Stimulated activated CD4-positive, alpha-beta T cell treated with anti-CD3 and anti-CD28 coated beads, TNF-alpha, amount 100 ng/mL, for 4 hours (primary cell): ENCODE measurements around the gene CACNA1F.

Source experiments
- DNase-seq, 3 experiments: peaks; one replicate each; pipeline ENCODE4 v3.0.0-alpha.2; 2020; ENCODE audit warnings: low read depth in 3 of 3

CACNA1F gene

DNA sequence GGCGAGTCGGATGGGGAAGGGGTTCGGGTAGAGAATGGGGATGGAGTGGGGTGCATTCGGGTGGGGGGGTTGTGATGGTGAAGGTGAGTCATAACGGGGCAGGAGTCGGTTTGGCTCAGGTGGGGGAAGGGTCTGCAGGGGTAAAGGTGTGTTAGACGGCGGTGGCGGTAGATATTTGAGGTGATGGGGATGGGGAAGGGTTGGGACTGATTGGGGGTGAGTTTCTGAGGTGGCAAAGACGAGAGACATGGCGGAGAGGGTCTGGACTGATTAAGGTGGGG is 33.9 kb downstream of the CACNA1F start:
- DNase-seq, result no peak

DNA sequence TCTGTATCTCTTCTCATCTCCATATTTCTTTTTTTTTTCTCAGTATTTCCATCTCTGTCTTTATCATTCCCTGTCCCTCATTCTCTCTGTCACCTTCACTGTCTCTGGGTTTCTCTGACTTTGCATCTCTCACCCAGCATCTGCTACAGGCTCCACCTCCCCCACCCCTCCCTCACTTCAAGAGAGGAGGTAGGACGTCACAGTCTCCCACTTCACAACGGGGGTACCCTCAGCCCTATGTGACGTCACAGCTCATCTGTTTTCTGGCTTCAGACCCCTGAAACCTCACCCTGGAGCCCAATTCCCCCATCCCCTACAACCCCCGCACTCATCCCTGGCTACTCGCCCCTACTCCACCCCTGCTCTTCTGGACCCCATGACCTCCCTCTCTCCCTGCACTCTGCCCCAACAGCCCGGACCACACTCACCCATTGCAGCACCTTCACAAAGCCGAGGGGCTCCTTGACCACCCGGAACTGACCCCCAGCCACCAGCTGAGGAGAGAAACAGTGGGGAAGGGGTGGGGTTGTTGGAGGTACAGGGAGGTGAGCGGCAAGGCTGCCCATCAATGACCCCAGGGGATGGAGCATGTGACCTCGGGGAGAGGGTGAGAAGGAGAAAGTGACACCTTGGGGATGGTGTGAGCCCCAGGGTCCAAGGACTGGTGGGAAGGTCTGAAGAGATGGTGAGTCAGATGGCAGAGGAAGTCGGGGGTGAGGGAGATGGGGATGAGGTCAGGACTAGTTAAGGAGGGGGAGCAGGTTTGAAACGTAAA is 34.4 kb downstream of the CACNA1F start:
- DNase-seq, result no peak

DNA sequence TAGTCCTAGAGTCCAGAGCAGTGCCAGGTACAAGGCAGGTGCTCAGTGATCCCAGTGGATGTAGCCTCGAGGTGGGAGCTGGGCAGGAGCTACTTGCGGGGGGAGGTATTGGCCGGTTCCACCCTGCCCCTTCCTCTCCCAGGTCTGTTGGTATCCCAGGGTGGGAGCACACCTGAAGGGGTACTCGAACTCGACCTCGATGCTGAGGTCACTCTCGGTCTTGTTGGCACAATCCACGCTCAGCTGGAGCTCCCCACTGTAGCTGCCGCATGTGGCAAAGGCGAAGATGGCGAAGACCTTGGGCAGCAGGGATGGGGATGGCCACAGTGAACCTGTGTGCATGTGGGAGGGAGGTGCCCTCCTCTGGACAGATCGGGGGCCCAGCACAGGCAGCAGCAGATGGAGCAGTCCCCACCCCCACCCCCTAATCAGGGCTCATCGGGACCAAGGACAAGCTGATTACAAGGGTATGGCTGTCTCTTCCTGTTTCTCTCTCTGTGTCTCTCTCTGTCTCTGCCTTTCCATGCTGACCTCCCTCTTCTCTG is 35.5 kb downstream of the CACNA1F start:
- no peak for DNase-seq

DNA sequence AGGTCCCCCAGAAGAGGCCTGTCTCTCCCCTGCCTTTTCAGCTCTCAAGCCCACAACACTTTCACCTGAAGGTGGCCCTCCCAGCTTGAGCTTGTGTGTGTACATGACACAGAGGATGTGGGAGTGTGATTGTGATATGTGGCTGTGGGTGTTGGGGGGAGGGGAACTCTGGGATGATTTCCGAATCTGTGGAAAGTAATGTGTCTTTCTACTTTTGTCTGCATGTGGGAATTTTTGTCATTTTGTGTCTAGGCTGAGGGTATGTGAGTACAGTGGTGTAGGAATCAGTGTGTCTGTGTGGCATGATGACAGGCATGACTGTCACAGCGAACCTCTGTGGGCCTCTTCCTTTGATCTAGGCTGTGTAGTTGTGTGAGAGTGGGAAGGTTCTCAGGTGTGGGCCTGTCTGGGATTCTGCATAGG is 39.6 kb downstream of the CACNA1F start:
- DNase-seq, result no peak

DNA sequence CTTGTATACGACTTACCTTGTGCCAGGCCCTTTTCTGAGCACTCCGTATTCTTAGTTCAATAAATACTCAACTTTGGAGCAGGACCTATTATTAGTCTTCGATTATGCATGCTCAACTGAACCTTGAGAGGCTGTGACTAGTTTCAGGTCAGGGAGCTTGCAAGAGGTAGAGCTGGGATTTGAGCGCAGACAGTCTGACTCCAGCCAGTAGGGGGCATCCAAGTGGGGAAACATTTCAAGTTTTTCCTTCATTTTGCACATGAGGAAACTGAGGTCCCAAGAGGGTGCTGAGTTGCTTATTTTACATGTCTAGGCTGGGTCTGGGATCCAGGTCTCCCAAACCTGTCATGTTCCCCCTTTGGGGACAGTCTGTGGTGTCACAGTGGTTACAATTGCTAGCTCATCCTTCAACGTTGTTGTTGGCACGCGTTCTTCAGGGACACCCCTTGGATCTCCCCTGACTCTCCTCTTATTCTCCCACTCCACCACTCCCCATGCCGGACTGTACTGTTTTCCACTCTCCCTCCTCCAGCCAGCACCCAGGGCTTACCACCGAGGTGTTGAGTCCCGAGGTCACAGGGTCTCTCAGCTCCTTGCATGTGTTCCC is 40.3 kb downstream of the CACNA1F start:
- no peak for DNase-seq

DNA sequence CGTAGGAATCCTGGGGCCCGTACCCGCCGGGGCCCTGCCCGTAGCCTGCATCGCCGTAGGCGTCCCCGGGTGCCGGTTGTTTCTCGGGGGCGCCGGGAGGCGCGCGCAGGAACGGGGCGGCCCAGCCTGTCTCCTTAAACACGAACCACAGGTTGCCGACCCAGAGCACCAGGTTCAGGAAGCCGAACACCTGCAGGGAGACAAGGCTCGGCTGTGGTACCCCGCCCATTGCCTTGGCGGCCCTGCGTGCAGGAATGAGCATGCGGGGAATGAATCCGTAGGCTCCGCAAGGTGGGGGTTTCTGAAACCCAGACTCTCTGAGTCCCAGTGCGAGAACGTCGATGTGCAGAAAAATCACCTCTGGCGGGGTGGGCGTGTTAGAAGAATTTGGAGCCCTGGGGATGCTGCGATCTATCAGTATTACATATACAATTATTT is 41.5 kb downstream of the CACNA1F start:
- DNase-seq, result no peak

DNA sequence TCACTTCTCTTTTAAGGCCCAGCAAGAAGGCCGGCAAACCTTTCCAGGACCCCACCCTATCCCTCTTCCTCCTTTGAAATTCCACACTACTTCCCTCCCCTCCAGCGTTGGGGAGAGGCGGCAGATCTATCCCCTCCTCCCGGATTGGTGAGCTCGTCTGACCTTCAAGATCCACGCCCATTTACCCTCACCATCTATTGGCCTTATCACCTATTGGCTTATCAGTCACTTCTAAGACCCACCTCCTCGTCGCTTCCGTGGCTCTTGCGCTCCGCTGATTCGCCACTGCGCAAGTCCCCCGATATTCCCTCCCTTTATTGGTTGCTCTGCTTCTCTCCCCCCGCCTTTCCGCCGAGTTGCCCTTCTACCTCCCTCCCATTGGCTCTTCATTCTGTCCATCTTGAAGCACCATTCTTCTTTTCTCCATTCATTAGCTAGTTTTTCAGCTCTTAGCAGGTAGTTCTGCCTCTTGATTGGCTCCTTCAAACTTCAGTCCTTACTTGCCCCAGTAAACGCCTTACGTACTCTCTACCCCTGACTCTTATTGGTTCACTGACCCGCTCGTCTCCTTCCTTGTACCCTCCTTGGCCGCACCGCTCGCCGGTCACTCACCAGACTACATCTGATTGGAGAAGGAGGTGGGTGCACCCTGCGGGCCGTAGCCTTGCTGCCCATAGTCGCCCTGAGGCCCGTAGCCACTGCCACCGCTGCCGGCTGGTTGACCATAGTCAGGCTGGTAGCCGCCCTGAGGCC is 42.1 kb downstream of the CACNA1F start:
- peak in 2 of 3 experiments; percentile 65 to 71 for DNase-seq

DNA sequence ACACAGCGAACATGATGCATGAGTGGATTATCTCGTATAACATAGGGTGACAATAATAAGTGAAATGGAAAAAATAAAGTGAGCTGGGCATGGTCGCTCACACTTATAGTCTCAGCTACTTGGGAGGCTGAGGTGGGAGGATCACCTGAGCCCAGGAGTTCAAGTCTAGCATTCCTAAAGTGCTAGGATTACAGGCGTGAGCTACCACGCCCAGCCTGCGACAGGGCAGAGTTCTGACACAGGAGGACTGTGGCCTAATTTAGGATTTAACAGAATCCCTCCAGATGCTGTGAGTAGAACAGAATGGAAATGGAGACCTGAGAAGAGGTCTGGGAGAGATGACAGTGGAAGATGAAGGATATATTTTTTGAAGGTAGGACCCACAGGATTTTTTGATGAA is 43.5 kb downstream of the CACNA1F start:
- DNase-seq, result no peak

DNA sequence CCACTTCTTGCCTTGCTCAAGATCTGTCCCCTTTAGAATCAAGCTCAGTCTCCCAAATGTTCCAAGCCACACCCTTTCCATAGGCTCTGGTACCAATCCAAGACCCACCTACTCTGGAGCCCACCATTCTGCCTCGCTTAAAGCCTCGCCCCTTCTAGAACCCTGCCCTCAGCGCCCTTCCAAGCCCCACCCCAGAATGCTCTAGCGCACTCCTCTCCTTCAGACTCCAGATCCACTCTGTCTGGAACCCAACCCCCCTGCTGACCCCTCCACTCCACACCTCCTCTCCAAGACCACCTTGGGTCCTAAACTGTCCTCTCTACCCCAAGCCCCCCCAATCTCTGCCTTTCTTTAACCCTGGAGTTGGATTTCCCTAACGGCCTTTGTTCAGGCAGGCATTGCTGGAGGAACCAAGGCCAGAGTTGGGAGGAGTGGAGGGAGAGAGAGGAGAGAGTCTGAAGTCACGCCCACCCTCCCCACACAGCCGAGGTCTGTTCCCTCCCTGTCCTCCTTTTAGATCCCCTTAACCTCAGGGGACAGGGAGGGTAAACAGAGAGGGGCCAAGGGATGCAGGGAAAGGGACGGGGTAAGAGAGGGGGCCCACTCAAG is 44.6 kb downstream of the CACNA1F start:
- DNase-seq, result no peak

DNA sequence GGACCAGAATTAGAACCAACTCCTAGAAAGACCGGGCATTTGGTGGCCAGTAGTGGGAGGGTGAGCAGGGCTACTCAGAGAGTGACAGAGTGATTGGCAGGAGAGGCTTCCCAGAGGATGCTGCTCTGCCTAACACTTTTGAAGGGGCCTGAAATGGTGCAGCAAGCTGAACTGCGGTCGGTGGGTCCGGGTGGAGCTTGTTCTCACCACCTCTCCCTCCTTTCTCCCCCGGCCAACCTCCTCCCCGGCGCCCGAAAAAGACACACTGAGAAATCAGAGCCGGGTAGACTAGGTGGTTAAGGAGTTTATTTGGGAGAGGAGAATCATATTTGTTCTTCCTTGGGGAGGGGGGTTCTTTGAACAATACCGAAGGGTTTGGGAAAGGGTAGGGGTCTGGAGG is 45.6 kb downstream of the CACNA1F start:
- DNase-seq, result no peak

DNA sequence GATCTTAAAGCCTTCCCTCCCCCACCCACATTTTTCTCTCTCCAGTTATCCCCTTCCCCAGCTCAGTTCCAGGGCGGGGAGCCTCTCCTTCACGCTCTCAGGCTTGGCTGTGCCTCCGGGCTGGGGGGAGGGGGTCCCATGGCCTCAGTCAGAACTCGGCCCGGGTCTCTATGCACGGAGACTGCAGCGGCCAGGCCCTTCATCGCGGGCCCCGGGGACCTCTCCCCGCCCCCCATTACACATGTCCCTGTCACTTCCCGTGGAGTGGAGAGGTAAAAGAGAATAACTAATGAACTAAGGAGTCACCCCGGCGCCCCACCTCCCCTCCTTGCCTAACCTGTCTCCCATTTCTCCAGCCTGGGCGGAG is 46.1 kb downstream of the CACNA1F start:
- no peak for DNase-seq

DNA sequence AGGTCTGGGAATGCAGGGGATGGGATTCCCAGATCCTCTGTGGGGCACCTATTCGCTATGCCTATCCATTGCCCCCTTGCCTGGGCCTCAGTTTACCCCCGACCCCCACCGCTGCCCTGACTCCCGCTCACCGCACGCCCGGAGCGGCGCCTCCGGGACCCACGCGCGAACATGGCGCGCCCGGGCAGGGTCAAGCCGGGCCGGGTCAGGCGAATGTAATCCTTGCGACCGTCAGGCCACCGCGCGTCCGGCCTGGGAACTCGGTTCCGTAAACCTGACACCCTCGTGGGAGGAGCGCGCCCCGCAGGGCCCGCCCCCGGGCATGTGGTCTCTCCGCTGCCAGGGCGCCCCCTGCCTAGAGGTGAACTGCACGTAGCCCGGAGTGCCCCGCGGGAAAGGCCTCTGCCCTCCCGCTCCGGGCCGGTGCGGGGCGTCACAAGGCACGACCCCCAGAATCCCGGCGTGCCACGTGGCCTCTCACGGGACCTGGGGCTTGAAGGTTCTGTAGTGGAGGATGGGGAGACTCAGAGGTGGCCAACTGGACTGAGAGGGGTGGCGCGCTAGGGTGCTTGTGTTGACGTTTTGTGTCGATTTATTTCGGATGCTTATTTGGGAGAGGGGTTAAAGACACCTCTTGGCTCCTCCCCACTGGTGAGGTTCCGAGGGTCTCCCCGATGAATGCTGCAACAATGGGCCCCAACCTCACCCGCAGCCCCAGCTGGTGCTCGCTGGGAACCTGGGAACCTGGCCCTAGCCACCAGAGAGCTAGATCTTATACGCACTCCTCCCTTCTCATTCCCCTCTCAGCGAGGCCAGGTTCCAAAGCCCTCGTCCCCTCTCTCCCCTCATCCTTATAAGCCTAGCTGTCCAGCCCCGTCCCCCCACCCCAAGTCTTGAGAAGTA is 46.8 kb downstream of the CACNA1F start, which contains the start of gene PRICKLE3:
Gene PRICKLE3, minus strand, starts transcription at position 249 of the 903 bp plus-strand sequence. Its CDS starts 76 bp downstream, at position 173.
- peak; percentile 51 to 56 (median 54) for DNase-seq

DNA sequence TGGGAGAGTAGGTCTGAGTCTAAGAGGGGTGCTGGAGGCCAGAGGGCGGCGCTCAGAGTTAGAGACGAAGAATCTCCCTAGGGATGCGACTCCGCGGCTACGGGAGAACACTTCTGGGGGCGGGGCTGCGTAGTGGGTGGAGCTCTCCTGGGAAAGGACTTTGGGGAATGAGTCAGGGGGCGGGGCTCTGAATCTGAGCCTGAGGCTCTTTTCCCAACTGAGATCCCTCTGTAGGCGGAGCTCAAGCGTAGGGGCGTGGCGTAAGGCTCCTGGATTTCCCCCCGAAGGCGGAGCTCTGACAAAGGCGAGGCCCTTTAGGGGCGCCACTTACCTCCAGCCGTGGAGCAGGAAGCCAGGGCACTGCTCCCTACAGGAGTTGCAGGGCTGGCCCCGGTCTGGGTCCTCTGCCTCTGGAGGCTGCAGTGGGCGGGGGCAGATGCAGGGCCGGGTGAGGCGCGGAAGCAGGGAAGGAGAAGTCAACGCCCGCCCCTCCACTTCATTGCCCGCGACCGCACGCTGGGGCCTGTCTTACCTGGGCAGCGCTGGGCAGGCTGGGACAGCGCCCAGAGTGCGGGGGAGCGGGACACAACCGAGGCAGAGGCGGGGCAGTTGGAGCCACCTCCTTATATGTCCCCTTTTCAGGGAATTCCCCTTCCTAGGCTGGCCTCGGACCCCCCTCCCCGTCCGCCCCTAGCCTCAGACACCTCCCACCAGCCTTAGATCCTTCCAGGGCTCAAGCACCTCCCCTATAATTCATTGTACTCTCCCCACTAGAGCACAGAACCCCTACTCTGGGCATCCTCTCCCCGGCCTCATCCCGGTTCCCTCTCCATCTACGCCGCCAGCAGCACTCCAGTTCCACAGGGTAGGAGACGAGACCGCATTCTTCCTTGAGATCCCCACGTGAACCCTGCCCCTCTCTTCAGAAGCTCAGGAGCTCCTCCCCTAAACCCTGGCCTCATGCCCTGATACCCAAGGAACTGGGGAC is 48.6 kb downstream of the CACNA1F start:
- DNase-seq, result no peak

DNA sequence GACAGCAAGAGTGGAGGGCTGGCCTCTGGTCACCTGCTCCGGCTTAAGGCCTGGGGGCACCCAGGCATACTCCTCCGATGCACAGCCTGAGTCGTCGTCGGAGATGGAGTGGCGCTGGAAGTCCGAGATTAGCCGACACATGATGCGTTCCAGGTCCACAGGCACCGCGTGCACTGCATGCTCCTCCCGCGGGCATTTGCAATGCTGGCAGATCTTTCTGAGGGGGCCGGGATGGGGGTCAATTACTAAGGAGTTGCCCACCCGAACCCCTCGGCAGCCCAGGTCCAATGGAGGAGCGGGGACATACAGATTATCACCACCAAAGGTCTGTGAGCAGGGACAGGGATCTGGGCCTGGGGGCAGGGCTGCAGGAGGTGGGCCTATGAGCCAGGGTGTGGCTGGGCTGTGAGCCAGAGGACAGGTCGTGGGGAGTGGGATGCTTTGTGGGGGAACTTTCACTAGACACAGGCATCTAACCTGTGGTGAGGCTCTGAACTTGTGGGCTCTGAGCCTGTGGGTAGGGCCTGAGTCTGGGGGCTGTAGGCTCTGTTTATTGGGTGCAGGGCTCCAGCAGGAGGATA is 49.3 kb downstream of the CACNA1F start:
- DNase-seq, result no peak

DNA sequence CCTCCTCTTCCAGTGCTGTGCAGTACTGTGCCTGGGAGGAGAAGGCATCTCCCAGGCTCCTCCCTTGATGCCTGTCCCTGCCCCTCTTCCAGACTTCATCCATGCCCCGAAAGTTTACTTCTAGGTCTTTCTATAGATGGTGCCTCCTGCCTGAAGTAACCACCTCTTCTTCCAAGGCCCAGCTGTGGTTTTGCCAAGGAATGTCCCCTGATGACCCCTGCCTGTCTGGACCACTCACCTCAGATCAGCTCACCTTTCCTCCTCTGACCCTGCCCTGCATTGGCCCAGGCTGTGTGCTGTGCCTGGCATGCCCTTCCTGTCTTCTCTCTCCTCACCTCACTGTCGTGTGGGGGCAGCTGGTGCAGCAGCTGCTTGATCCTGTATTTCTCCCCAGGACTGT is 53.8 kb downstream of the CACNA1F start:
- DNase-seq, result no peak

DNA sequence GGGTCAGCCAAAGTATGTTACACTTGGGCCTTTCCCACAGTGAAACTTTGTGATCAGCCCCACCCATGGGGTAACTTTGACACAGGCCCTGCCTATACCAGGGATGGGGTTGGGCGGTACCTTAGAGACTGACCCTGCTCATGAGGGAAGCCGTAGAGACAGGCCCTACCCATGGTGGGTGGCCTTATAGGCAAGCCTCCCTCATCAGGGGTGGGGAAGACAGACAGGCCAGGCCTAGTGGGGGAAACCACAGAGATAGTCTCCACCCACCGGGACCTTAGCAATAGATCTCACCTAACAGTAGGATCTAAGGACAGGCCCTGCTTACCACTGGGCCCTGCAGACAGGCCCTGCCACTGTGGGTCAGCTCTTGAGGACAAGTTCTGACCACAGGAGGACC is 54.6 kb downstream of the CACNA1F start:
- no peak for DNase-seq

DNA sequence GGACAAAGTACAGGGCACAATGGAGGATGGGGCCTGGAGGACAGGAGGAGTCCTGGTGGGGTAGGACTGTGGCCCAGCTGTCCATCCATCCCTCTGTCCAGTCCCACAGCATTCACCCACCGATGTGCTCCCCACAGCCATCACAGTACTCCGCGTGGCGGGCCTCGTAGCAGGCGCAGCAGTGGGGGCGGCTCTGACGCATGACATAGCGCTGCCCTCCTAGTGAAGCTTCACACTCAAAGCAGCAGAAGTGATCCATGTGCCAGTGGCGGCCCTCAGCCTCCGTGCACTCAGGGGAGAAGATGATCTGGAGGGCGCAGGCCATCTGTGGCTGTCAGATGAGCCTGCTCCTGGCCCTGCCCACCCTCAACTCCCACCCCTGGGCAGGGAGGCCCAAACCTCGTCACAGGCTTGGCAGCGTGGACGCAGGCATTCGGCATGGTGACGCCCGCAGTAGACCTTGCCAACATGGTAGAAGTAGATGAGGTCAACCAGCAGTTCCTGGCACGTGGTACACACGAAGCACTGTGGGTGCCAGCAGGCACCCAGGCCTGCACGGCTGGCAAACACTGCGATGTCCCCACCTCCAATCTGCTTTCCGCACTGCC is 55.2 kb downstream of the CACNA1F start:
- DNase-seq, result no peak

DNA sequence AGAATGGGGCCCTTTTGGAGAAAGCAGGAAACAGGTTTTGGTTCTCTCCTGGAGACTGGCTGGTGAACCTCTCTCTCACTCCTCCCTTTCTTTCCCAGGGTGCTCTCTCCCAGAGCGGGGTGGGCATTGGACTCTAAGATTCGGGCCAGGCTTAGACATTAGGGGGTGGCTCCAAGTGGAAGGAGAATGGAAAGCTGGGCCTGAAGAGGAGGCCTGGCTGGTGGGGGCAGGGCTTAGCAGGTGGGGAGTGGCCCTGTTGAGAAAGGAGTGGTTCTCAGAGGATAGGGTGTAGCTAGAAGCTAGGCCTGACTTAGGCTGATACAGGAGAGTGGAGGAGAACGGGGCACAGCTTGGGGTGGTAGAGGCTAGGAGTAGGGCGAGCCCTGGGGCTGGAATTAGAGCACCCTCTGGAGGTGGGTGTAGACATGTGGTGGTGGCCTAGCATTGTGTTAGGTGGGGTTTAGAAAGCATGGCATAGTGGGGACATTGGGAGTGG is 55.8 kb downstream of the CACNA1F start:
- DNase-seq, result no peak
